NCI-H146 treated with DMSO at 0.1 percent for 48 hours (cell line): ENCODE measurements around the gene C6orf47.

Source experiments
- DNase-seq: peaks from one replicate; lab custom pipeline; 2025; ENCODE audit not compliant: unreplicated experiment; lab: John Stamatoyannopoulos, UW

Gene C6orf47

DNA sequence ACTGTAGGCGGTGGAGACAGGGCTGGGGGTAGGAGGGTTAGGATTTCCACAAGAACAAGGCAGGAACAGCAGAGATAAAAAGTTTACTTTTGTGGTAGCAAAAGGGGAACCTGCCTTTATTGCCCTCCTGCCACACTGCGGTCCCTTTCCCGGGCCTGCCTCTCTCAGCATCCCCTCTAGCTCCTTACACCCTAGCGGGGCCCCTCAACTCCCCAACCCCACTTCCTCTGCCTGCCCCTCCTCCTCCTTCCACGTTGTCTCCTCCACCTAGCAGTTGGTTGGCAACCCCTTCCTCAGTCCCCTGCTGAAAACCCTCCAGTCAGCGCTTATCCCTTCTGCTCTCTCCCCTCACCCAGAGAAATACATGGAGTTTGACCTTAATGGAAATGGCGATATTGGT is 44.8 kb downstream of the C6orf47 start:
- DNase-seq, result no peak

DNA sequence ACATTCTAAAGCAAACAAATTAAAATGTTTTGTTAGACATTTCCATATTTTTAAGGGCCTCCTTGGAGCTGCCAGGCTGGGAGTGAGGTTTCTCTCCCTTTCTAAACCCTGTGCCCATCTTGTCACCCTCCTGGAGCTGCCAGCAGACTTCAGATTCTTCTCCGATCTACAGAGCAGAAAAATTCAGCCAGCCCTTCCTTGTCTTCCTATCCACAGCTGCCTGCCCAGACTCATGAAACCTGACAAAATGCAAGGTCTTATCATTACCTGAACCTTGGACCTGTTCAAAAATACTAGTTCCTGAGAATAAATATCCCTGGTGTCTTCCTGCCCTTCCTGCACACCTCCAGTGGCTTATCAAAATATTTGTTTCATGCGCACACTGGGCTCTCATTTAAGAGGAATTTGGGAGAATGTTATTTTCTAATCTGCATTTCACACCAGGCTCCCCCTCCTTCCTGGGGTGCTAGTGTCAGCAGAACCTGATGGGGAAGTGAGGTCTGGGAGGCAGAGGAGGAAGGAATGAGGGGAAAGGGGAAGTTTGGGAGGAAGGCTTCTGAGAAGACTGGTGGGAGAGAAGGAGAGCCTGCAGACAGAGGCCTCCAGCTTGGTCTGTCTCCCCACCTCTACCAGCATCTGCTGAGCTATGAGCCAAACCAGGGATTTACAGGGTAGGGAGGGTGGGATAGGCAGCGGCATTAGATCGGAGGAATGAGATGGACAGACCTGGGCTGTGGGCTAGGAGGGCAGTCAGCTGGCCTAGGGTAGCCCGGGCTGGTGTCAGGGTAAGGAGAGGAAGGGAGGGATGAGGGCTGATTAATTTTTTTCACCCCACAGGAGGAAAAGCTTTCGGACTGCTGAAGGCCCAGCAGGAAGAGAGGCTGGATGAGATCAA is 45.6 kb downstream of the C6orf47 start, which contains the start of gene AIF1:
Gene AIF1, plus strand, starts transcription at position 551 of the 895 bp plus-strand sequence. Its CDS starts 96 bp downstream, at position 647.
- no peak for DNase-seq

DNA sequence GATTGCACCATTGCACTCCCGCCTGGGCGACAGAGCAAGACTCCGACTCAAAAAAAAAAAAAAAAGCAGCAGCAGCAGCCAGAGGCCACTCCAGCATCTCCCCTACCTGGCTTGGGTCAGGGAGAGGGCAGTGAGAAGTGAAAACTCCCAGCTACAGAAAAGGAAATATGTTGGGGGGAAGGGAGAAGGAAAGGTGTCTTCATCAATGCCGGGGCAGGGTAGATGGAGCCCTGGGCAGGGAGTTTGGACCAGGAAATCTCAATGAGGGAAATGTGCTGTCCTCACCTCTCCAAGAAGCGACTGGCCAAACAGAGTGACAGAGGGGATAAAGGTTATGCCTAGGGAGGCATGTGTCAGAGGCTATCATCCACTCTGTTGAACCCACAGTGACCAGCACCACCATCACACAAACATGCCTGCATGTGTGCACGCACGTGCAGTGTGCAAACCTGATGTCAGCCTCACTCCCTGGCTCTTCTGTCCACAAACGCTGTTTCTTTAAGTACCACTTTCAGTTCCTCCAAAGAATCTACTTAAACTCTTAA is 46.4 kb downstream of the C6orf47 start:
- no peak for DNase-seq

DNA sequence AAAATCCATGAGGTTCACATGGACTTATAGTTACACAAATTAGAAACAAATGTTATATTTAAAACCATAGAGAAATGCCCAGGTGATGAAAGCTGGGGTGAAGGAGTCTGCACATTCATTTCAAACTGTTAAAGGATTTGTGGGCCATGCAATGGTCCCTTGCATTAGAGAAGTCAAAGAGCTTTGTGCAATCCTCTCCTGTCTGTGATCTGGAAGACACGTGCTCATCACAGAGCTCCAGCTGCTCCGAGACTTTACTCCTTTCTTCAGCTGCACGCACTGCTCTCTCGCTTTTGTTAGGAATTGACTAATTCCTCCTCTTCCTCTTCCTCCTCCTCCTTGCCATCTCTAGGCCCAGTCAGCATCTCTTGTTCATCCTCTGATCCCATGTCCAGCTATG is 49.6 kb downstream of the C6orf47 start:
- DNase-seq, result no peak

DNA sequence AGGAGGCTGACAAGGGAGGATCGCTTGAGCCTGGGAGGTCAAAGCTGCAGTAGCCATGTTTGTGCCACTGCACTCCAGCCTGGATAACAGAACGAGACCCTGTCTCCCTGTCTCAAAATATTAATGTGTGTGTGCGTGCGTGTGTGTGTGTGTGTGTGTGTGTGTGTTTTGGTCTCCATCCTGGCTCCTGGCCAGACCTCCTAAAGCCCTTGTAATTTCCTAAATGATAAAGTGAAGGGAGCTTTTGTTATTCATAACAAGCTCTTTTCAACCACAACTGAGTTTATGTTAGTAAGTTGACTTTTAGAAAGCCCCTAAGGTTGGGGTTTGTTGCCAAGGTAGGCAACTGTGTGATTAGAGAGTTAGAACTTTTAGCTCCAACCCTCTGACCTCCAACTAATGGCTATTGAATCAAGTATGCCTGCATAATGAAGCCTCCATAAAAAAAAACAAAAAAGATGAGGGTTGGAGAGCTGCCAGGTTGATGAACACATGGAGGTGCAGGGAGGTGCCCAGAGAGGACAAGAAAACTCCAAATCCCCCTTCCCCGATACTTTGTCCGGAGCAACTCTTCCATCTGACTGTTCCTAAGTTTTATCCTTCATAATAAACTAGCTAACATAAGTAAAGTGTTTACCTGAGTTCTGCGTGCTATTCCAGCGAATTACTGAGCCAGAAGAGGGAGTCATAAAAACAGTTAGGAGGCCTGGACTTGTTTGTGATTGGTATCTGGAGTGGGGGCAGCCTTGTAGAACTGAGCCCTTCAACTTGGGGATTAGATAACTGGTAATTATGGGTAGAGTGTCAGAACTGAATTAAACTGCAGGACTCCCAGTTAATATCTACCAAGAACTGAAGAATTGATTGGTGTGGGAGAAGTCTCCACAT is 50.8 kb downstream of the C6orf47 start:
- DNase-seq, result peak; percentile 68
